ENCODE results near the gene ATF7.

GRCh38 chr12:53667080-53667479 is 40.9 kb upstream of the ATF7 start:
- no peak for TF ChIP-seq CTCF (IDR thresholded peaks at IDR 0.05; ENCODE audit: low read depth, low read length, poor library complexity, severe bottlenecking)
- no peak for TF ChIP-seq EZH2phosphoT487 (IDR thresholded peaks at IDR 0.05; ENCODE audit: borderline replicate concordance, low read length)

Measured in DOHH2 (cell line).